IMR-90 (cell line): ENCODE measurements around the gene JAKMIP1. TPM values are rescaled to one million over a fixed set of nuclear protein-coding genes. Genes with fewer than 3 reads are reported as not detected.

Experiments used
- ATAC-seq: fragments of 200-7000 bp; cut with Tn5 transposase; 2 replicates; pipeline ENCODE4 v1.9.1; 2020; ENCODE audit warnings: low read depth, mild to moderate bottlenecking, moderate library complexity
- BruUV-seq: library from RNA; stranded (reverse); fragments of 400-500 nt; replicated peaks from 2 replicates; lab custom pipeline; 2021; lab: Mats Ljungman, UMichigan
- CTCF ChIA-PET: fragments of 300-600 bp; formaldehyde crosslinking; extraction: SDS; loops from one replicate; lab custom pipeline; 2021; ENCODE audit warnings: antibody characterized with exemption; lab: Yijun Ruan, JAX
- POLR2A ChIA-PET: fragments of 300-600 bp; sonication (Branson Sonifier 250); formaldehyde crosslinking; loops from one replicate; lab custom pipeline; 2022; ENCODE audit warnings: antibody characterized with exemption; ENCODE audit not compliant: unreplicated experiment; lab: Charles Lee
- DNase-seq: peaks from one replicate; pipeline ENCODE4 v3.0.0; 2013
- H2AFZ ChIP-seq: replicated peaks from 2 replicates; pipeline ENCODE3; 2013; ENCODE audit warnings: low read length, mild to moderate bottlenecking; ENCODE audit not compliant: poor library complexity
- H2AK5ac ChIP-seq: 2 replicates; pipeline ENCODE4 v1.6.1; 2013; ENCODE audit warnings: low read depth, low read length, inconsistent platforms
- H2AK9ac ChIP-seq: replicated peaks from 2 replicates; pipeline ENCODE3; 2013; ENCODE audit warnings: mild to moderate bottlenecking, low read depth, low read length, moderate library complexity; ENCODE audit not compliant: poor library complexity
- H2BK120ac ChIP-seq: 2 replicates; pipeline ENCODE4 v1.6.1; 2013; ENCODE audit warnings: low read depth, low read length, inconsistent platforms
- H2BK15ac ChIP-seq: 3 replicates; pipeline ENCODE4 v1.6.1; 2013; ENCODE audit warnings: low read depth, low read length, inconsistent platforms
- H2BK20ac ChIP-seq: 2 replicates; pipeline ENCODE4 v1.6.1; 2013; ENCODE audit warnings: low read depth, mild to moderate bottlenecking, inconsistent platforms, low read length, moderate library complexity
- H2BK5ac ChIP-seq: 2 replicates; pipeline ENCODE4 v1.6.1; 2013; ENCODE audit warnings: mild to moderate bottlenecking, low read depth, low read length, inconsistent platforms; ENCODE audit not compliant: poor library complexity, severe bottlenecking
- H3K14ac ChIP-seq: replicated peaks from 2 replicates; pipeline ENCODE4 v1.6.1; 2013; ENCODE audit warnings: low read depth, low read length, inconsistent platforms
- H3K18ac ChIP-seq: 2 replicates; pipeline ENCODE4 v1.6.1; 2013; ENCODE audit warnings: low read depth, low read length, control low read depth
- H3K23ac ChIP-seq: 2 replicates; pipeline ENCODE4 v1.6.1; 2013; ENCODE audit warnings: low read depth, low read length, inconsistent platforms
- H3K27ac ChIP-seq: 2 replicates; pipeline ENCODE4 v1.5.1; 2013; ENCODE audit warnings: mild to moderate bottlenecking, control low read depth, low read length; ENCODE audit not compliant: insufficient read depth
- H3K27me3 ChIP-seq: 2 replicates; pipeline ENCODE4 v1.6.1; 2013; ENCODE audit warnings: low read length; ENCODE audit not compliant: control insufficient read depth, insufficient read depth
- H3K36me3 ChIP-seq: 2 replicates; pipeline ENCODE4 v1.6.1; 2013; ENCODE audit warnings: low read length, mixed read lengths; ENCODE audit not compliant: control insufficient read depth, insufficient read depth
- H3K4ac ChIP-seq: 2 replicates; pipeline ENCODE4 v1.6.1; 2013; ENCODE audit warnings: low read depth, low read length, inconsistent platforms
- H3K4me1 ChIP-seq: 2 replicates; pipeline ENCODE4 v1.6.1; 2013; ENCODE audit warnings: low read length, mixed read lengths; ENCODE audit not compliant: control insufficient read depth, insufficient read depth
- H3K4me2 ChIP-seq: 2 replicates; pipeline ENCODE4 v1.6.1; 2013; ENCODE audit warnings: low read depth, mild to moderate bottlenecking, control low read depth, low read length, moderate library complexity
- H3K4me3 ChIP-seq: 2 replicates; pipeline ENCODE4 v1.5.1; 2013; ENCODE audit warnings: low read depth, mild to moderate bottlenecking, control low read depth, low read length, moderate library complexity; ENCODE audit not compliant: insufficient read depth
- H3K56ac ChIP-seq: 2 replicates; pipeline ENCODE4 v1.6.1; 2013; ENCODE audit warnings: low read length, inconsistent platforms; ENCODE audit not compliant: insufficient read depth; ENCODE audit errors: extremely low read depth
- H3K79me1 ChIP-seq, 2 experiments: 2 replicates each; pipeline ENCODE4 v1.6.1; 2013; ENCODE audit warnings: low read length in 2 of 2, inconsistent platforms in 1 of 2, low read depth in 1 of 2
- H3K9ac ChIP-seq: 2 replicates; pipeline ENCODE4 v1.6.1; 2013; ENCODE audit warnings: low read depth, low read length, control low read depth
- H3K9me1 ChIP-seq: 2 replicates; pipeline ENCODE4 v1.6.1; 2013; ENCODE audit warnings: low read length, inconsistent platforms; ENCODE audit not compliant: insufficient read depth
- H3K9me3 ChIP-seq: 2 replicates; pipeline ENCODE4 v1.6.1; 2013; ENCODE audit warnings: low read length; ENCODE audit not compliant: control insufficient read depth, insufficient read depth
- H4K20me1 ChIP-seq: 2 replicates; pipeline ENCODE4 v1.6.1; 2013; ENCODE audit warnings: low read length, inconsistent platforms; ENCODE audit not compliant: insufficient read depth
- H4K5ac ChIP-seq: 2 replicates; pipeline ENCODE4 v1.6.1; 2013; ENCODE audit warnings: mild to moderate bottlenecking, low read depth, low read length, control low read depth
- H4K8ac ChIP-seq, 2 experiments: 2 replicates each; pipeline ENCODE4 v1.6.1; 2013; ENCODE audit warnings: low read depth in 2 of 2, low read length in 2 of 2, control low read depth in 1 of 2, inconsistent platforms in 1 of 2
- H4K91ac ChIP-seq: 2 replicates; pipeline ENCODE4 v1.6.1; 2013; ENCODE audit warnings: low read depth, low read length, inconsistent platforms; ENCODE audit not compliant: insufficient read depth
- BHLHE40 ChIP-seq: fragments of 150-350 bp; IDR thresholded peaks from 2 replicates; pipeline ENCODE4 v1.6.1; 2016; ENCODE audit warnings: mild to moderate bottlenecking, low read depth, low read length
- FOS ChIP-seq: fragments of 150-350 bp; IDR thresholded peaks from 2 replicates; pipeline ENCODE4 v1.6.1; 2016; ENCODE audit warnings: low read depth, low read length
- MAFK ChIP-seq: IDR thresholded peaks from 2 replicates; pipeline ENCODE4 v1.6.1; 2012; ENCODE audit warnings: low read depth, low read length, improper control_type of control experiment
- MAZ ChIP-seq: IDR thresholded peaks from 2 replicates; pipeline ENCODE4 v1.6.1; 2012; ENCODE audit warnings: low read depth, mild to moderate bottlenecking, low read length, improper control_type of control experiment, moderate library complexity, borderline replicate concordance
- MXI1 ChIP-seq: IDR thresholded peaks from 2 replicates; pipeline ENCODE4 v1.6.1; 2012; ENCODE audit warnings: low read depth, mild to moderate bottlenecking, low read length, moderate library complexity, borderline replicate concordance
- POLR2A ChIP-seq: IDR thresholded peaks from 2 replicates; pipeline ENCODE4 v1.6.1; 2012; ENCODE audit warnings: mild to moderate bottlenecking, low read depth, low read length
- RAD21 ChIP-seq: IDR thresholded peaks from 2 replicates; pipeline ENCODE4 v1.6.1; 2012; ENCODE audit warnings: low read length, improper control_type of control experiment
- RCOR1 ChIP-seq: IDR thresholded peaks from 2 replicates; pipeline ENCODE4 v1.6.1; 2012; ENCODE audit warnings: mild to moderate bottlenecking, low read length, improper control_type of control experiment; ENCODE audit not compliant: insufficient replicate concordance
- RFX5 ChIP-seq: IDR thresholded peaks from 2 replicates; pipeline ENCODE4 v1.8.0; 2012; ENCODE audit warnings: low read depth, mild to moderate bottlenecking, low read length, moderate library complexity
- SMC3 ChIP-seq: fragments of 150-350 bp; IDR thresholded peaks from 2 replicates; pipeline ENCODE4 v1.6.1; 2016; ENCODE audit warnings: low read depth, mild to moderate bottlenecking, antibody characterized with exemption, low read length, moderate library complexity
- WGBS, 2 experiments: methylation state at CpG; one replicate each; pipeline versions ENCODE4 v1.1.5 to v1.1.7; 2013; ENCODE audit warnings: missing lambda C conversion rate in 2 of 2; ENCODE audit not compliant: insufficient read length in 1 of 2; ENCODE audit errors: extremely low coverage in 2 of 2; 5-methylcytosine and 5-hydroxymethylcytosine counted together
- dilution Hi-C: fragments of 300-500 bp; cut with HindIII; formaldehyde crosslinking; loops from one replicate; pipeline ENCODE4 v1.14.3; 2018; ENCODE audit warnings: low sequenced_read_pairs; ENCODE audit not compliant: unreplicated experiment
- in situ Hi-C: fragments of 300-500 bp; cut with MboI; formaldehyde crosslinking; loops from 3 replicates; pipeline ENCODE4 v1.14.3; 2019; ENCODE audit warnings: low sequenced_read_pairs, inconsistent platforms, mixed read lengths
- intact Hi-C: fragments of 100-400 bp; cut with micrococcal nuclease; formaldehyde crosslinking; loops from 2 replicates; pipeline ENCODE4 v1.10.0; 2022
- polyA plus RNA-seq, 3 experiments: library from polyadenylated mRNA; depleted of rRNA; stranded (reverse); fragments of >200 nt; gene quantifications; 2 replicates each; pipeline ENCODE4 v1.2.3, GENCODE V29; 2012; ENCODE audit warnings: low replicate concordance in 1 of 3
- total RNA-seq: library from RNA; depleted of rRNA; stranded (reverse); fragments of >200 nt; gene quantifications from 2 replicates; pipeline ENCODE4 v1.2.3, GENCODE V29; 2012
- TF ChIP-seq, protein P1 (sequence below): fragments of 150-350 bp; IDR thresholded peaks from 2 replicates; pipeline ENCODE4 v1.6.1; 2016; ENCODE audit warnings: low read depth, mild to moderate bottlenecking, low read length, moderate library complexity, borderline replicate concordance
- TF ChIP-seq, protein P2 (sequence below): fragments of 150-350 bp; IDR thresholded peaks from 2 replicates; pipeline ENCODE4 v1.6.1; 2017; ENCODE audit warnings: mild to moderate bottlenecking, antibody characterized with exemption, low read length, low read depth

Gene JAKMIP1
- total and polyA plus RNA-seq, 2 of the 4 experiments (the other 2 are of a cell fraction) = not detected

DNA sequence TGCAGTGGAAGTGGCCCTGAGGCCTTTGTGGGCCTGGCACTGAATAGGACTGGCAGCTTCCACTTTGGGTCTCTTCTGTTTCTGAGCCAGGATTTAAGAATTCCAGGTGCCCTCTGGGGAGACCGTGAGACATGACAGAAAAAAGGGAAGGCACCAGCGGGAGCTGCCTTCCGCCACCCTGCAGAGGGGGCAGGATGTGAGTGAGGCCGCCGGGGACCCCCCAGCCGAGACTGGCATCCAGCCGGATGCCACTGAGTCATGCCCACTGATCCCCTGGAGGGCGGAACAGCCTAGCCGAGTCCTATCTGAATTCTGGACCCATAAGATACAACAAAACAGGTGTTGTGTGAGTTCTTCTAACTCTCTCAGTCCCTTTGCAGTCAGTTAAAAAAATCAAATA is 223.4 kb downstream of the JAKMIP1 start:
- H3K56ac ChIP-seq = no peak overlapping the region
- H3K23ac ChIP-seq = no peak overlapping the region
- no TSS peak for BruUV-seq
- intact Hi-C loops = no loop called here
- no peak overlapping the region for H3K27ac ChIP-seq
- 60% methylated on average over 1 of the region's 9 CpGs; no CpG with 5 or more reads in 1 of the 2 experiments for WGBS, 2 experiments
- H2AK9ac ChIP-seq = no peak overlapping the region
- H2BK20ac ChIP-seq = no peak overlapping the region
- no peak overlapping the region for H4K8ac ChIP-seq
- H3K79me1 ChIP-seq = no peaks in the 10 kb centered on the region
- H3K14ac ChIP-seq = no peak overlapping the region
- H2AFZ ChIP-seq = no peak overlapping the region
- H3K4me2 ChIP-seq = no peak overlapping the region
- no peaks in the 10 kb centered on the region for H3K4me1 ChIP-seq
- H4K20me1 ChIP-seq = no peaks in the 10 kb centered on the region
- no peak overlapping the region for H2BK120ac ChIP-seq
- H3K27me3 ChIP-seq = no peaks in the 10 kb centered on the region
- no peaks in the 10 kb centered on the region for H3K36me3 ChIP-seq
- no peak overlapping the region for H4K91ac ChIP-seq
- ChIA-PET POLR2A (no interaction called here), CTCF (no interaction called here)
- TF ChIP-seq MAZ = no peak
- no peak for TF ChIP-seq FOS
- TF ChIP-seq RFX5 = no peak
- no peak for TF ChIP-seq RAD21
- no peak for TF ChIP-seq MAFK
- no peak for TF ChIP-seq POLR2A
- no peak for TF ChIP-seq RCOR1
- no peak for TF ChIP-seq MXI1
- TF ChIP-seq, protein P1, sequence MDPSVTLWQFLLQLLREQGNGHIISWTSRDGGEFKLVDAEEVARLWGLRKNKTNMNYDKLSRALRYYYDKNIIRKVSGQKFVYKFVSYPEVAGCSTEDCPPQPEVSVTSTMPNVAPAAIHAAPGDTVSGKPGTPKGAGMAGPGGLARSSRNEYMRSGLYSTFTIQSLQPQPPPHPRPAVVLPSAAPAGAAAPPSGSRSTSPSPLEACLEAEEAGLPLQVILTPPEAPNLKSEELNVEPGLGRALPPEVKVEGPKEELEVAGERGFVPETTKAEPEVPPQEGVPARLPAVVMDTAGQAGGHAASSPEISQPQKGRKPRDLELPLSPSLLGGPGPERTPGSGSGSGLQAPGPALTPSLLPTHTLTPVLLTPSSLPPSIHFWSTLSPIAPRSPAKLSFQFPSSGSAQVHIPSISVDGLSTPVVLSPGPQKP = no peak
- TF ChIP-seq, protein P2, sequence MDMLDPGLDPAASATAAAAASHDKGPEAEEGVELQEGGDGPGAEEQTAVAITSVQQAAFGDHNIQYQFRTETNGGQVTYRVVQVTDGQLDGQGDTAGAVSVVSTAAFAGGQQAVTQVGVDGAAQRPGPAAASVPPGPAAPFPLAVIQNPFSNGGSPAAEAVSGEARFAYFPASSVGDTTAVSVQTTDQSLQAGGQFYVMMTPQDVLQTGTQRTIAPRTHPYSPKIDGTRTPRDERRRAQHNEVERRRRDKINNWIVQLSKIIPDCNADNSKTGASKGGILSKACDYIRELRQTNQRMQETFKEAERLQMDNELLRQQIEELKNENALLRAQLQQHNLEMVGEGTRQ = no peak
- no peak for TF ChIP-seq SMC3
- no peak for TF ChIP-seq BHLHE40
- no peak overlapping the region for H2BK5ac ChIP-seq
- H2AK5ac ChIP-seq = no peak overlapping the region
- DNase-seq = no peak
- H3K4ac ChIP-seq = no peak overlapping the region
- H4K5ac ChIP-seq = no peak overlapping the region
- no peak overlapping the region for H3K18ac ChIP-seq
- no peak for ATAC-seq
- in situ Hi-C loops = no loop called here
- dilution Hi-C loops = no loop called here
- no peak overlapping the region for H2BK15ac ChIP-seq
- H3K4me3 ChIP-seq = no peak overlapping the region
- no peaks in the 10 kb centered on the region for H3K9me1 ChIP-seq
- no peaks in the 10 kb centered on the region for H3K9me3 ChIP-seq
- no peak overlapping the region for H3K9ac ChIP-seq
